ENCODE measurements around the gene STXBP3. TPM values are rescaled to one million over a fixed set of nuclear protein-coding genes. Genes with fewer than 3 reads are reported as not detected.
A peak's percentile ranks its signal among the peaks of the same experiment; 100 is the strongest.

STXBP3 gene
- total RNA-seq, 1 experiment from 2014 or later: 68.9 TPM

GRCh38 chr1:108816049-108816893 is 69.8 kb downstream of the STXBP3 start:
- Histone ChIP-seq H3K27ac (ENCODE audit: low read length) (no peak overlapping the region), H3K36me3 (ENCODE audit: insufficient read depth, low read length) (no peaks in the 10 kb centered on the region), H2AFZ (ENCODE audit: low read length) (no peak overlapping the region), H3K4me2 (ENCODE audit: low read depth, low read length, poor library complexity, severe bottlenecking) (no peak overlapping the region), H3K4me1 (ENCODE audit: low read length) (peaks cover 7% of the 10 kb centered on the region), H3K9ac (ENCODE audit: low read length) (no peak overlapping the region), H3K79me2 (ENCODE audit: low read length) (no peaks in the 10 kb centered on the region), H3K27me3 (ENCODE audit: low read length) (no peaks in the 10 kb centered on the region), H3K9me2 (replicated peaks; ENCODE audit: insufficient read depth, low read length) (no peaks in the 10 kb centered on the region), H3K4me3 (ENCODE audit: low read length) (no peak overlapping the region), H4K20me1 (ENCODE audit: insufficient read depth, low read depth, low read length) (no peaks in the 10 kb centered on the region), H3K9me3 (ENCODE audit: low read length) (no peaks in the 10 kb centered on the region)
- DNase-seq: no peak

GRCh38 chr1:108817016-108817415 is 70.5 kb downstream of the STXBP3 start:
- Histone ChIP-seq H2AFZ (ENCODE audit: low read length) (no peak overlapping the region), H3K27me3 (ENCODE audit: low read length) (no peaks in the 10 kb centered on the region), H3K9ac (ENCODE audit: low read length) (no peak overlapping the region), H3K9me3 (ENCODE audit: low read length) (no peaks in the 10 kb centered on the region), H4K20me1 (ENCODE audit: insufficient read depth, low read depth, low read length) (no peaks in the 10 kb centered on the region), H3K9me2 (replicated peaks; ENCODE audit: insufficient read depth, low read length) (no peaks in the 10 kb centered on the region), H3K4me1 (ENCODE audit: low read length) (peaks cover 7% of the 10 kb centered on the region), H3K4me2 (ENCODE audit: low read depth, low read length, poor library complexity, severe bottlenecking) (no peak overlapping the region), H3K79me2 (ENCODE audit: low read length) (no peaks in the 10 kb centered on the region), H3K36me3 (ENCODE audit: insufficient read depth, low read length) (no peaks in the 10 kb centered on the region), H3K27ac (ENCODE audit: low read length) (no peak overlapping the region), H3K4me3 (ENCODE audit: low read length) (no peak overlapping the region)
- DNase-seq: no peak

GRCh38 chr1:108817811-108818210 is 71.3 kb downstream of the STXBP3 start:
- no peak for DNase-seq
- no peak overlapping the region for H3K27ac ChIP-seq (ENCODE audit: low read length)
- no peaks in the 10 kb centered on the region for H3K79me2 ChIP-seq (ENCODE audit: low read length)
- H4K20me1 ChIP-seq (ENCODE audit: insufficient read depth, low read depth, low read length): no peaks in the 10 kb centered on the region
- no peaks in the 10 kb centered on the region for H3K9me3 ChIP-seq (ENCODE audit: low read length)
- H3K9ac ChIP-seq (ENCODE audit: low read length): no peak overlapping the region
- H3K4me1 ChIP-seq (ENCODE audit: low read length): peaks cover 7% of the 10 kb centered on the region
- H2AFZ ChIP-seq (ENCODE audit: low read length): no peak overlapping the region
- H3K9me2 ChIP-seq (replicated peaks; ENCODE audit: insufficient read depth, low read length): no peaks in the 10 kb centered on the region
- no peak overlapping the region for H3K4me3 ChIP-seq (ENCODE audit: low read length)
- no peaks in the 10 kb centered on the region for H3K36me3 ChIP-seq (ENCODE audit: insufficient read depth, low read length)
- H3K4me2 ChIP-seq (ENCODE audit: low read depth, low read length, poor library complexity, severe bottlenecking): no peak overlapping the region
- H3K27me3 ChIP-seq (ENCODE audit: low read length): no peaks in the 10 kb centered on the region

DNA sequence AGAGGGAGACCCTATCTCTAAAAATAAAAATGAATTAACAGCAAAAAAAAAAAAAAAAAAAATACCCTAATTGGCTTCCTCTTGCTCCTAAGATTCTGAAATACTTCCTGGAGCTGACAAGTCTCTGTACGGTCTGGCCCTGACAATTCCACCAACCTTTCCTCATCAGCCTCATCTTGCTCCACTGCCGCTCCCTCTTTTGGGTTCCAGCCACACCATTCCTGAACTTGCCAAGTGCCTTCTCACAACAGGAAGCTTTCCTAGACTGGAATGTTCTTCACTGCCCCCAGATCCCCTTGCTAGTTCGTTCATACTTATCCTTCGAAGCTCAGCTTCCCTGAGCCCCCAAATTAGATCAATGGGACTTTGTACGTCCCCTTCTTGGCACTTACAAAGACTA is 73.4 kb downstream of the STXBP3 start:
- H3K36me3 ChIP-seq (ENCODE audit: insufficient read depth, low read length): no peaks in the 10 kb centered on the region
- no peak for DNase-seq
- no peak overlapping the region for H3K27ac ChIP-seq (ENCODE audit: low read length)
- H3K27me3 ChIP-seq (ENCODE audit: low read length): no peaks in the 10 kb centered on the region
- peaks cover 7% of the 10 kb centered on the region for H3K4me1 ChIP-seq (ENCODE audit: low read length)
- H3K4me2 ChIP-seq (ENCODE audit: low read depth, low read length, poor library complexity, severe bottlenecking): no peak overlapping the region
- H3K4me3 ChIP-seq (ENCODE audit: low read length): no peak overlapping the region
- no peaks in the 10 kb centered on the region for H3K79me2 ChIP-seq (ENCODE audit: low read length)
- H2AFZ ChIP-seq (ENCODE audit: low read length): no peak overlapping the region
- no peak overlapping the region for H3K9ac ChIP-seq (ENCODE audit: low read length)
- no peaks in the 10 kb centered on the region for H3K9me2 ChIP-seq (replicated peaks; ENCODE audit: insufficient read depth, low read length)
- no peaks in the 10 kb centered on the region for H3K9me3 ChIP-seq (ENCODE audit: low read length)
- H4K20me1 ChIP-seq (ENCODE audit: insufficient read depth, low read depth, low read length): no peaks in the 10 kb centered on the region

- no peaks in the 10 kb centered on the region for H3K9me2 ChIP-seq (replicated peaks; ENCODE audit: insufficient read depth, low read length)
- no peak overlapping the region for H3K9ac ChIP-seq (ENCODE audit: low read length)
- no peak for DNase-seq
- H2AFZ ChIP-seq (ENCODE audit: low read length): no peak overlapping the region
- H3K4me1 ChIP-seq (ENCODE audit: low read length): peaks cover 3% of the 10 kb centered on the region; the same call in 1 of the 2 replicates
- H3K79me2 ChIP-seq (ENCODE audit: low read length): no peaks in the 10 kb centered on the region
- H3K27me3 ChIP-seq (ENCODE audit: low read length): no peaks in the 10 kb centered on the region
- no peak overlapping the region for H3K4me3 ChIP-seq (ENCODE audit: low read length)
- no peaks in the 10 kb centered on the region for H3K9me3 ChIP-seq (ENCODE audit: low read length)
- no peak overlapping the region for H3K27ac ChIP-seq (ENCODE audit: low read length)
- H3K4me2 ChIP-seq (ENCODE audit: low read depth, low read length, poor library complexity, severe bottlenecking): no peak overlapping the region
- no peaks in the 10 kb centered on the region for H4K20me1 ChIP-seq (ENCODE audit: insufficient read depth, low read depth, low read length)
- no peaks in the 10 kb centered on the region for H3K36me3 ChIP-seq (ENCODE audit: insufficient read depth, low read length)
Measured at GRCh38 chr1:108823632-108824031, 77.2 kb downstream of the STXBP3 start.

DNA sequence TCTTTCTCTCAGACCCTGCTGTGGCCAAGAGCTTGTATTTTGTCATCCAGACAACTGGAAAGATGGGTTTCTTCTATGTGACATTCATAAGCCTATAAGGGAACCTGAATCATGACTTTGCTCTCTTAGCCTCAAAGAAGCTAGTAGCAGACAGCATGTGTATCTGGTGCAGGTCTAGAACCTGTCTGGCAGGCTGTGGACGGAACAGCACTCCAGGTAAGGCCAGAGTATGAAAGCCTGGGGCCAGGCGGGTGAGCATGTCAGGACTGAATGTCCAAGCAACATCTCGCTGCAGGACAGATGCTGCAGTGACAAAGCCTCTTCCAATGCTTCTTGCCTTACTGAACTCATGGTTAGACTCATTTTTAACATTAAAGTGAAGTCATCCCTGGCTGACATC is 77.6 kb downstream of the STXBP3 start:
- no peak overlapping the region for H3K4me3 ChIP-seq (ENCODE audit: low read length)
- H3K27ac ChIP-seq (ENCODE audit: low read length): no peak overlapping the region
- H3K9me3 ChIP-seq (ENCODE audit: low read length): no peaks in the 10 kb centered on the region
- no peak overlapping the region for H2AFZ ChIP-seq (ENCODE audit: low read length)
- no peaks in the 10 kb centered on the region for H3K36me3 ChIP-seq (ENCODE audit: insufficient read depth, low read length)
- DNase-seq: no peak
- no peak overlapping the region for H3K4me2 ChIP-seq (ENCODE audit: low read depth, low read length, poor library complexity, severe bottlenecking)
- no peaks in the 10 kb centered on the region for H3K27me3 ChIP-seq (ENCODE audit: low read length)
- no peaks in the 10 kb centered on the region for H4K20me1 ChIP-seq (ENCODE audit: insufficient read depth, low read depth, low read length)
- no peaks in the 10 kb centered on the region for H3K9me2 ChIP-seq (replicated peaks; ENCODE audit: insufficient read depth, low read length)
- H3K79me2 ChIP-seq (ENCODE audit: low read length): no peaks in the 10 kb centered on the region
- no peak overlapping the region for H3K9ac ChIP-seq (ENCODE audit: low read length)
- H3K4me1 ChIP-seq (ENCODE audit: low read length): peaks cover 3% of the 10 kb centered on the region; the same call in 1 of the 2 replicates

DNA sequence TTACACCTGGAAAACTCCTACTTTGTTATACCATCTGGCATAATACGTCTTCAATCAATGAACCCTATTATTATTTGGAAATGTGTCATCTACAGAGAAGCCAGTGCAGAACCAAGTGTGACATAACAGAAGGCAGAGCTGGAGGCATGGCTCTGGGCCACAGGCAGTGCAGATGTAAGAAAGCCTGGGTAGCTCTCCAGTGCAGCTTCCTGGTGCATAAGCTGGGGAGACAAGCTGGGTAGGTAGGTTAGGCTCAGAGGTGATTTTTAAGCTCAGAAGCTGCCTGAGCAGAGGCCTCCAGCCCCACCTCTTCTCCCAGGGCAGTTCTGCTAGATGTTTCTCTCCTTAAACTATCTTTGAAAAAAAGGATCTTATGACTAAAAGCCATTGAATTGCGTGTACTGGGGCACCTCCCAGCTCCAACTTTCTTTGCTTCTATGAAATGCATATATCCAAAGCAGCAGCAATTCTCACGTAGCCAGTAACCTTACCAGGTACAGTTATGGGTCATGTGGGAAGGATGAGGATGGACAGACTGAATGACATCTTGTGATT is 79.7 kb downstream of the STXBP3 start:
- Histone ChIP-seq H2AFZ (ENCODE audit: low read length) (no peak overlapping the region), H3K9me3 (ENCODE audit: low read length) (no peaks in the 10 kb centered on the region), H3K79me2 (ENCODE audit: low read length) (no peaks in the 10 kb centered on the region), H3K9ac (ENCODE audit: low read length) (no peak overlapping the region), H3K9me2 (replicated peaks; ENCODE audit: insufficient read depth, low read length) (no peaks in the 10 kb centered on the region), H3K27ac (ENCODE audit: low read length) (no peak overlapping the region), H3K4me3 (ENCODE audit: low read length) (no peak overlapping the region), H3K4me1 (ENCODE audit: low read length) (peaks cover 3% of the 10 kb centered on the region; the same call in 1 of the 2 replicates), H3K4me2 (ENCODE audit: low read depth, low read length, poor library complexity, severe bottlenecking) (no peak overlapping the region), H3K36me3 (ENCODE audit: insufficient read depth, low read length) (no peaks in the 10 kb centered on the region), H4K20me1 (ENCODE audit: insufficient read depth, low read depth, low read length) (no peaks in the 10 kb centered on the region), H3K27me3 (ENCODE audit: low read length) (no peaks in the 10 kb centered on the region)
- DNase-seq: no peak

DNA sequence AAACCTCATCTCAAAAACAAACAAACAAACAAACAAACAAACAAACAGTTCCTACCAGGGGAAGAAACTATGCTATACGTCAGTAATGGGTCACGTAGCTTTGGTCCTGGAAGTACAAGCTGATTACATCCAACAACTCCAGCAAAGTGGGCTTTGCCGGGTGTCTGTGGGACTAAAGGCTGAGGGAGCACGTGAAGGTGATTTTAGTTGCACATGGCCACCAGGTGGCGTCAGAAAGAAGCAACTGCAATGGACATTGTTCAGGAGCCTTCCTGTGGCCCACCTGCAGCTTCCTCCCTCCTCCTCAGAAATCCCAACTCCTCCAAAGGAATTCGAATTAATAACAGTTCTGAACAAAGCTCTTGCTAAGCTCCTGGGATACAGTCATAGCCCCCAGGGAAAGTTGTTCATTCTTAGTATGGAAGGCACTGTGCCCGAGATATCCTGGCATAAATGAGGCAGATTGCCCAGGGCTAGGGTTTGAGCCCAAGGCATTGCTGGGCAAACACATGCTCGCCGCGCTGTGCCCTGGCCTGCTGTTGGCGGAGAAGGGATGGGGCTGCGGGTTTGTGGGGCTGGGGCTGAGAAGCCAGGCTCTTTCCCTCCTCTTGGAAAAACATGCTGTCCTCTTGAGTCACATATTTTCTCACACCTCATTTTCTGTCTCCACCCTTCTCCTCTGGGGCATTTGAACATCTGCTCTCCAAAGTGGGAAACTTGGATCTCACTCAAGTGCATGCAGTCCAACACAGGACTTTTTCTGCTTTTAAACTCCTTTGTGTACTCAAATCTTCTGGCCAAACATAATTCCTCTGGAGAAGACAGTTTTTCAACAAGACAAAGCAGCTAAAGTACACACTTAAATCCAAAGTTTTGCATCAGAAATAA is 81.8 kb downstream of the STXBP3 start:
- Histone ChIP-seq H3K4me1 (ENCODE audit: low read length) (peaks cover 3% of the 10 kb centered on the region; the same call in 1 of the 2 replicates), H3K9me3 (ENCODE audit: low read length) (no peaks in the 10 kb centered on the region), H3K27me3 (ENCODE audit: low read length) (no peaks in the 10 kb centered on the region), H4K20me1 (ENCODE audit: insufficient read depth, low read depth, low read length) (no peaks in the 10 kb centered on the region), H3K27ac (ENCODE audit: low read length) (no peak overlapping the region), H3K79me2 (ENCODE audit: low read length) (no peaks in the 10 kb centered on the region), H3K9me2 (replicated peaks; ENCODE audit: insufficient read depth, low read length) (no peaks in the 10 kb centered on the region), H3K4me2 (ENCODE audit: low read depth, low read length, poor library complexity, severe bottlenecking) (no peak overlapping the region), H3K4me3 (ENCODE audit: low read length) (no peak overlapping the region), H3K36me3 (ENCODE audit: insufficient read depth, low read length) (no peaks in the 10 kb centered on the region), H3K9ac (ENCODE audit: low read length) (no peak overlapping the region), H2AFZ (ENCODE audit: low read length) (peak overlapping the region; percentile 82; the same call in 1 of the 2 replicates)
- peak; percentile 87 for DNase-seq
